ENCODE data around the gene PSAT1.

Gene PSAT1

GRCh38 chr9:78325846-78326360 lies 29.0 kb downstream of the PSAT1 start:
- Histone ChIP-seq H3K27me3 (ENCODE audit: control insufficient read depth in 1 of 2, insufficient read depth in 2 of 2, low read length in 2 of 2) (no peaks in the 10 kb centered on the region), H3K9ac (ENCODE audit: low read depth in 1 of 2, low read length in 2 of 2) (no peak overlapping the region), H3K4me3 (ENCODE audit: low read depth in 1 of 2, low read length in 2 of 2) (no peak overlapping the region), H3K4me1 (ENCODE audit: control insufficient read depth in 1 of 2, insufficient read depth in 2 of 2, low read length in 2 of 2) (peaks cover 3 to 5% of the 10 kb centered on the region in 2 donors), H3K36me3 (ENCODE audit: control insufficient read depth in 1 of 2, insufficient read depth in 2 of 2, low read length in 2 of 2) (no peaks in the 10 kb centered on the region), H3K9me3 (ENCODE audit: control insufficient read depth in 1 of 2, low read length in 2 of 2) (no peaks in the 10 kb centered on the region), H3K27ac (ENCODE audit: low read depth, low read length) (no peak overlapping the region)

- peaks cover 3 to 5% of the 10 kb centered on the region in 2 donors for H3K4me1 ChIP-seq (ENCODE audit: control insufficient read depth in 1 of 2, insufficient read depth in 2 of 2, low read length in 2 of 2)
- H3K9ac ChIP-seq (ENCODE audit: low read depth in 1 of 2, low read length in 2 of 2), result no peak overlapping the region
- no peak overlapping the region for H3K27ac ChIP-seq (ENCODE audit: low read depth, low read length)
- H3K27me3 ChIP-seq (ENCODE audit: control insufficient read depth in 1 of 2, insufficient read depth in 2 of 2, low read length in 2 of 2), result no peaks in the 10 kb centered on the region
- H3K36me3 ChIP-seq (ENCODE audit: control insufficient read depth in 1 of 2, insufficient read depth in 2 of 2, low read length in 2 of 2), result no peaks in the 10 kb centered on the region
- no peaks in the 10 kb centered on the region for H3K9me3 ChIP-seq (ENCODE audit: control insufficient read depth in 1 of 2, low read length in 2 of 2)
- H3K4me3 ChIP-seq (ENCODE audit: low read depth in 1 of 2, low read length in 2 of 2), result no peak overlapping the region
Measured at GRCh38 chr9:78326564-78326963, 29.6 kb downstream of the PSAT1 start.

- H3K36me3 ChIP-seq (ENCODE audit: control insufficient read depth in 1 of 2, insufficient read depth in 2 of 2, low read length in 2 of 2), result no peaks in the 10 kb centered on the region
- H3K4me1 ChIP-seq (ENCODE audit: control insufficient read depth in 1 of 2, insufficient read depth in 2 of 2, low read length in 2 of 2), result no peaks in the 10 kb centered on the region
- H3K4me3 ChIP-seq (ENCODE audit: low read depth in 1 of 2, low read length in 2 of 2), result no peak overlapping the region
- no peak overlapping the region for H3K9ac ChIP-seq (ENCODE audit: low read depth in 1 of 2, low read length in 2 of 2)
- no peak overlapping the region for H3K27ac ChIP-seq (ENCODE audit: low read depth, low read length)
- no peaks in the 10 kb centered on the region for H3K27me3 ChIP-seq (ENCODE audit: control insufficient read depth in 1 of 2, insufficient read depth in 2 of 2, low read length in 2 of 2)
- H3K9me3 ChIP-seq (ENCODE audit: control insufficient read depth in 1 of 2, low read length in 2 of 2), result no peaks in the 10 kb centered on the region
Measured at GRCh38 chr9:78332381-78332780, 35.5 kb downstream of the PSAT1 start.

- Histone ChIP-seq H3K9me3 (ENCODE audit: control insufficient read depth in 1 of 2, low read length in 2 of 2) (no peaks in the 10 kb centered on the region), H3K4me3 (ENCODE audit: low read depth in 1 of 2, low read length in 2 of 2) (no peak overlapping the region), H3K27ac (ENCODE audit: low read depth, low read length) (no peak overlapping the region), H3K36me3 (ENCODE audit: control insufficient read depth in 1 of 2, insufficient read depth in 2 of 2, low read length in 2 of 2) (no peaks in the 10 kb centered on the region), H3K27me3 (ENCODE audit: control insufficient read depth in 1 of 2, insufficient read depth in 2 of 2, low read length in 2 of 2) (no peaks in the 10 kb centered on the region), H3K9ac (ENCODE audit: low read depth in 1 of 2, low read length in 2 of 2) (no peak overlapping the region), H3K4me1 (ENCODE audit: control insufficient read depth in 1 of 2, insufficient read depth in 2 of 2, low read length in 2 of 2) (no peaks in the 10 kb centered on the region)
Measured at GRCh38 chr9:78348848-78349247, 51.9 kb downstream of the PSAT1 start.

GRCh38 chr9:78351816-78352215 lies 54.9 kb downstream of the PSAT1 start:
- H3K9ac ChIP-seq (ENCODE audit: low read depth in 1 of 2, low read length in 2 of 2), result no peak overlapping the region
- no peaks in the 10 kb centered on the region for H3K27me3 ChIP-seq (ENCODE audit: control insufficient read depth in 1 of 2, insufficient read depth in 2 of 2, low read length in 2 of 2)
- no peak overlapping the region for H3K27ac ChIP-seq (ENCODE audit: low read depth, low read length)
- no peak overlapping the region for H3K4me3 ChIP-seq (ENCODE audit: low read depth in 1 of 2, low read length in 2 of 2)
- no peaks in the 10 kb centered on the region for H3K4me1 ChIP-seq (ENCODE audit: control insufficient read depth in 1 of 2, insufficient read depth in 2 of 2, low read length in 2 of 2)
- H3K36me3 ChIP-seq (ENCODE audit: control insufficient read depth in 1 of 2, insufficient read depth in 2 of 2, low read length in 2 of 2), result no peaks in the 10 kb centered on the region
- H3K9me3 ChIP-seq (ENCODE audit: control insufficient read depth in 1 of 2, low read length in 2 of 2), result no peaks in the 10 kb centered on the region

GRCh38 chr9:78354324-78354973 lies 57.5 kb downstream of the PSAT1 start:
- Histone ChIP-seq H3K9me3 (ENCODE audit: control insufficient read depth in 1 of 2, low read length in 2 of 2) (no peaks in the 10 kb centered on the region), H3K4me1 (ENCODE audit: control insufficient read depth in 1 of 2, insufficient read depth in 2 of 2, low read length in 2 of 2) (no peaks in the 10 kb centered on the region), H3K27me3 (ENCODE audit: control insufficient read depth in 1 of 2, insufficient read depth in 2 of 2, low read length in 2 of 2) (no peaks in the 10 kb centered on the region), H3K36me3 (ENCODE audit: control insufficient read depth in 1 of 2, insufficient read depth in 2 of 2, low read length in 2 of 2) (no peaks in the 10 kb centered on the region), H3K9ac (ENCODE audit: low read depth in 1 of 2, low read length in 2 of 2) (no peak overlapping the region), H3K4me3 (ENCODE audit: low read depth in 1 of 2, low read length in 2 of 2) (no peak overlapping the region), H3K27ac (ENCODE audit: low read depth, low read length) (no peak overlapping the region)

- Histone ChIP-seq H3K27ac (ENCODE audit: low read depth, low read length) (no peak overlapping the region), H3K4me1 (ENCODE audit: control insufficient read depth in 1 of 2, insufficient read depth in 2 of 2, low read length in 2 of 2) (no peaks in the 10 kb centered on the region), H3K9ac (ENCODE audit: low read depth in 1 of 2, low read length in 2 of 2) (no peak overlapping the region), H3K27me3 (ENCODE audit: control insufficient read depth in 1 of 2, insufficient read depth in 2 of 2, low read length in 2 of 2) (no peaks in the 10 kb centered on the region), H3K9me3 (ENCODE audit: control insufficient read depth in 1 of 2, low read length in 2 of 2) (no peaks in the 10 kb centered on the region), H3K4me3 (ENCODE audit: low read depth in 1 of 2, low read length in 2 of 2) (no peak overlapping the region), H3K36me3 (ENCODE audit: control insufficient read depth in 1 of 2, insufficient read depth in 2 of 2, low read length in 2 of 2) (no peaks in the 10 kb centered on the region)
Measured at GRCh38 chr9:78354989-78355388, 58.1 kb downstream of the PSAT1 start.

- no peaks in the 10 kb centered on the region for H3K36me3 ChIP-seq (ENCODE audit: control insufficient read depth in 1 of 2, insufficient read depth in 2 of 2, low read length in 2 of 2)
- no peaks in the 10 kb centered on the region for H3K27me3 ChIP-seq (ENCODE audit: control insufficient read depth in 1 of 2, insufficient read depth in 2 of 2, low read length in 2 of 2)
- H3K9me3 ChIP-seq (ENCODE audit: control insufficient read depth in 1 of 2, low read length in 2 of 2), result no peaks in the 10 kb centered on the region
- no peak overlapping the region for H3K9ac ChIP-seq (ENCODE audit: low read depth in 1 of 2, low read length in 2 of 2)
- H3K4me3 ChIP-seq (ENCODE audit: low read depth in 1 of 2, low read length in 2 of 2), result no peak overlapping the region
- H3K27ac ChIP-seq (ENCODE audit: low read depth, low read length), result no peak overlapping the region
- H3K4me1 ChIP-seq (ENCODE audit: control insufficient read depth in 1 of 2, insufficient read depth in 2 of 2, low read length in 2 of 2), result no peaks in the 10 kb centered on the region
Measured at GRCh38 chr9:78356634-78357033, 59.7 kb downstream of the PSAT1 start.

DNA sequence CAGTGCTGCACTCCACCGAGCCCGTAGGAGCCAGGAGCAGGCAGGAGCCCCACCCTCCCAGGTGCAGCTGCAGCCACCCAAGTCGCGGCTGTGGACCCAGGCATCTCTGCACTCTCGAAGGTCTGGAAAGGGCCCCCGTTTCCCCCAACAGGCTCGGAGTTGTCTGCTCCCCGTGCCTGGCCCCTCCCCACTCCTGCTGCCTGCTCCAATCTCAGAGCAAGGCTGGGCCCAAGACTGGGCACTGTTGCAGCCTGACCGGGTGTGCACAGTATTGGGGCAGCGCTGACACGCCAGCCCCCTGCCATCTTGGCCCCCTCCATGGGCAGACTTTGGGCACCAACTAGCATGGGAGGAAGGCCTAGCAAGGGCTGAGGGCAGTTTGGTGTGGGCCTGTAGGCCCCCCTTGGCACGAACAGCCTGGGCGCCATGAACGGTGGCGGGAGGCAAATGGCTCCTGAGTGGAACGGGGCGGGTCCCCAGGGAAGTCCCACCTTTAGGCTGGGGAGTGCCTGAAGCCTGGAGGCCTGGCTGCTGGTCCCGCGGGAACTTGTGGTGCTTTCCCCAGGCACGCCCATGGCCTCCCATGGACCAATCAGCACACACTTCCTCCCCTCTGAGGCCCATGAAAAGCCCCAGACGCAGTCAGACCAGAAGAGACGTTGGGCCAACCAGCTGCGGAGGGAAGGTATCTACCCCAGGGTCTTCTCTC lies 60.4 kb downstream of the PSAT1 start:
- Histone ChIP-seq H3K27ac (ENCODE audit: low read depth, low read length) (no peak overlapping the region), H3K36me3 (ENCODE audit: control insufficient read depth in 1 of 2, insufficient read depth in 2 of 2, low read length in 2 of 2) (no peaks in the 10 kb centered on the region), H3K4me3 (ENCODE audit: low read depth in 1 of 2, low read length in 2 of 2) (no peak overlapping the region), H3K27me3 (ENCODE audit: control insufficient read depth in 1 of 2, insufficient read depth in 2 of 2, low read length in 2 of 2) (no peaks in the 10 kb centered on the region), H3K4me1 (ENCODE audit: control insufficient read depth in 1 of 2, insufficient read depth in 2 of 2, low read length in 2 of 2) (no peaks in the 10 kb centered on the region), H3K9me3 (ENCODE audit: control insufficient read depth in 1 of 2, low read length in 2 of 2) (no peaks in the 10 kb centered on the region), H3K9ac (ENCODE audit: low read depth in 1 of 2, low read length in 2 of 2) (no peak overlapping the region)

GRCh38 chr9:78358329-78359051 lies 61.6 kb downstream of the PSAT1 start:
- H3K27ac ChIP-seq (ENCODE audit: low read depth, low read length), result no peak overlapping the region
- H3K9me3 ChIP-seq (ENCODE audit: control insufficient read depth in 1 of 2, low read length in 2 of 2), result no peaks in the 10 kb centered on the region
- no peaks in the 10 kb centered on the region for H3K27me3 ChIP-seq (ENCODE audit: control insufficient read depth in 1 of 2, insufficient read depth in 2 of 2, low read length in 2 of 2)
- H3K9ac ChIP-seq (ENCODE audit: low read depth in 1 of 2, low read length in 2 of 2), result no peak overlapping the region
- no peaks in the 10 kb centered on the region for H3K4me1 ChIP-seq (ENCODE audit: control insufficient read depth in 1 of 2, insufficient read depth in 2 of 2, low read length in 2 of 2)
- no peaks in the 10 kb centered on the region for H3K36me3 ChIP-seq (ENCODE audit: control insufficient read depth in 1 of 2, insufficient read depth in 2 of 2, low read length in 2 of 2)
- H3K4me3 ChIP-seq (ENCODE audit: low read depth in 1 of 2, low read length in 2 of 2), result no peak overlapping the region

Measured in duodenal mucosa (tissue), 2 donors.